ENCODE data around the gene KIF2A.

The KIF2A gene

GRCh38 chr5:62331921-62332320 lies 25.9 kb downstream of the KIF2A start:
- Histone ChIP-seq H3K4me2 (ENCODE audit: low read length) (no peak overlapping the region), H3K9me3 (ENCODE audit: control insufficient read depth, low read length) (no peaks in the 10 kb centered on the region), H3K9ac (no peak overlapping the region), H2AFZ (no peak overlapping the region), H3K36me3 (ENCODE audit: control insufficient read depth, insufficient read depth, low read length) (no peaks in the 10 kb centered on the region), H3K79me2 (peaks cover 31% of the 10 kb centered on the region), H3K27me3 (ENCODE audit: control insufficient read depth, insufficient read depth, low read length) (no peaks in the 10 kb centered on the region), H3K4me3 (ENCODE audit: low read depth, low read length) (no peak overlapping the region), H3K27ac (no peak overlapping the region), H3K4me1 (no peaks in the 10 kb centered on the region)
- no peak for TF ChIP-seq CTCF (IDR thresholded peaks at IDR 0.05)

- Histone ChIP-seq H3K4me3 (ENCODE audit: low read depth, low read length) (no peak overlapping the region), H3K36me3 (ENCODE audit: control insufficient read depth, insufficient read depth, low read length) (no peaks in the 10 kb centered on the region), H3K9me3 (ENCODE audit: control insufficient read depth, low read length) (no peaks in the 10 kb centered on the region), H3K4me1 (no peaks in the 10 kb centered on the region), H3K27ac (no peak overlapping the region), H3K79me2 (peaks cover 26% of the 10 kb centered on the region), H3K9ac (no peak overlapping the region), H3K4me2 (ENCODE audit: low read length) (no peak overlapping the region), H2AFZ (no peak overlapping the region), H3K27me3 (ENCODE audit: control insufficient read depth, insufficient read depth, low read length) (no peaks in the 10 kb centered on the region)
- no peak for TF ChIP-seq CTCF (IDR thresholded peaks at IDR 0.05)
Measured at GRCh38 chr5:62333250-62333794, 27.3 kb downstream of the KIF2A start.

- Histone ChIP-seq H3K4me3 (ENCODE audit: low read depth, low read length) (no peak overlapping the region), H3K4me2 (ENCODE audit: low read length) (no peak overlapping the region), H3K36me3 (ENCODE audit: control insufficient read depth, insufficient read depth, low read length) (no peaks in the 10 kb centered on the region), H3K9me3 (ENCODE audit: control insufficient read depth, low read length) (no peaks in the 10 kb centered on the region), H3K27ac (no peak overlapping the region), H3K4me1 (no peaks in the 10 kb centered on the region), H3K79me2 (peaks cover 26% of the 10 kb centered on the region), H3K9ac (no peak overlapping the region), H2AFZ (no peak overlapping the region), H3K27me3 (ENCODE audit: control insufficient read depth, insufficient read depth, low read length) (no peaks in the 10 kb centered on the region)
- TF ChIP-seq CTCF (IDR thresholded peaks at IDR 0.05), result no peak
Measured at GRCh38 chr5:62334082-62334481, 28.1 kb downstream of the KIF2A start.

- Histone ChIP-seq H3K4me2 (ENCODE audit: low read length) (no peak overlapping the region), H2AFZ (no peak overlapping the region), H3K9ac (no peak overlapping the region), H3K27ac (no peak overlapping the region), H3K9me3 (ENCODE audit: control insufficient read depth, low read length) (no peaks in the 10 kb centered on the region), H3K4me1 (no peaks in the 10 kb centered on the region), H3K36me3 (ENCODE audit: control insufficient read depth, insufficient read depth, low read length) (no peaks in the 10 kb centered on the region), H3K27me3 (ENCODE audit: control insufficient read depth, insufficient read depth, low read length) (no peaks in the 10 kb centered on the region), H3K79me2 (peaks cover 25% of the 10 kb centered on the region), H3K4me3 (ENCODE audit: low read depth, low read length) (no peak overlapping the region)
- peak; percentile 4 for TF ChIP-seq CTCF (IDR thresholded peaks at IDR 0.05)
Measured at GRCh38 chr5:62340392-62340791, 34.4 kb downstream of the KIF2A start.

- TF ChIP-seq CTCF (IDR thresholded peaks at IDR 0.05), result no peak
Measured at GRCh38 chr5:62340979-62341378, 35.0 kb downstream of the KIF2A start.

More at GRCh38 chr5:62340979-62341378, 35.0 kb downstream of the KIF2A start:
- peaks cover 25% of the 10 kb centered on the region for H3K79me2 ChIP-seq
- no peaks in the 10 kb centered on the region for H3K9me3 ChIP-seq (ENCODE audit: control insufficient read depth, low read length)
- no peak overlapping the region for H3K4me2 ChIP-seq (ENCODE audit: low read length)
- no peaks in the 10 kb centered on the region for H3K4me1 ChIP-seq
- no peaks in the 10 kb centered on the region for H3K27me3 ChIP-seq (ENCODE audit: control insufficient read depth, insufficient read depth, low read length)
- H3K36me3 ChIP-seq (ENCODE audit: control insufficient read depth, insufficient read depth, low read length), result no peaks in the 10 kb centered on the region
- H3K9ac ChIP-seq, result no peak overlapping the region
- H3K4me3 ChIP-seq (ENCODE audit: low read depth, low read length), result no peak overlapping the region
- no peak overlapping the region for H3K27ac ChIP-seq
- no peak overlapping the region for H2AFZ ChIP-seq
